Osteocyte (in vitro differentiated cells): ENCODE data around the gene ZNF775. TPM values are rescaled to one million over a fixed set of nuclear protein-coding genes. Genes with fewer than 3 reads are reported as not detected.

Source experiments
- DNase-seq: peaks from one replicate; pipeline ENCODE4 v3.0.0; 2021; ENCODE audit warnings: mixed read lengths; ENCODE audit not compliant: unreplicated experiment; ENCODE audit errors: extremely low spot score
- H3K27ac Mint-ChIP-seq: one replicate; pipeline ENCODE4 v1.8.0; 2021; ENCODE audit warnings: mild to moderate bottlenecking, mixed read lengths; ENCODE audit not compliant: unreplicated experiment
- H3K27me3 Mint-ChIP-seq: one replicate; pipeline ENCODE4 v1.8.0; 2021; ENCODE audit warnings: mixed read lengths; ENCODE audit not compliant: unreplicated experiment
- H3K36me3 Mint-ChIP-seq: one replicate; pipeline ENCODE4 v1.8.0; 2021; ENCODE audit warnings: mixed read lengths; ENCODE audit not compliant: unreplicated experiment
- H3K4me1 Mint-ChIP-seq: one replicate; pipeline ENCODE4 v1.8.0; 2021; ENCODE audit warnings: mixed read lengths; ENCODE audit not compliant: unreplicated experiment
- H3K4me3 Mint-ChIP-seq: one replicate; pipeline ENCODE4 v1.8.0; 2021; ENCODE audit warnings: mild to moderate bottlenecking, moderate library complexity, mixed read lengths; ENCODE audit not compliant: unreplicated experiment
- H3K9me3 Mint-ChIP-seq: one replicate; pipeline ENCODE4 v1.8.0; 2021; ENCODE audit warnings: mixed read lengths; ENCODE audit not compliant: unreplicated experiment
- CTCF ChIP-seq: fragments of 200-600 bp; sonication (generic); IDR thresholded peaks from 2 replicates; pipeline ENCODE4 v1.5.0; 2021; ENCODE audit warnings: antibody characterized with exemption, mild to moderate bottlenecking, moderate library complexity
- total RNA-seq: library from RNA; stranded (reverse); gene quantifications from 2 replicates; pipeline ENCODE4 v1.2.1, GENCODE V29; 2021

Gene ZNF775
- total RNA-seq, 1 donor from 2014 or later = 5.9 TPM

- Mint-ChIP-seq H3K27me3 (no peaks in the 10 kb centered on the region), H3K4me1 (peaks cover 10% of the 10 kb centered on the region), H3K4me3 (no peak overlapping the region), H3K36me3 (peaks cover under 1% of the 10 kb centered on the region), H3K27ac (no peak overlapping the region), H3K9me3 (no peaks in the 10 kb centered on the region)
- DNase-seq = no peak
- TF ChIP-seq CTCF = no peak
These were observed 15.3 kb upstream of the ZNF775 start for GRCh38 chr7:150363872-150364271.

GRCh38 chr7:150365194-150365593 is 13.9 kb upstream of the ZNF775 start:
- Mint-ChIP-seq H3K36me3 (peaks cover 2% of the 10 kb centered on the region), H3K27ac (no peak overlapping the region), H3K9me3 (no peaks in the 10 kb centered on the region), H3K4me3 (no peak overlapping the region), H3K27me3 (no peaks in the 10 kb centered on the region), H3K4me1 (peaks cover 18% of the 10 kb centered on the region)
- no peak for TF ChIP-seq CTCF
- DNase-seq = no peak

- no peak for DNase-seq
These were observed 13.3 kb upstream of the ZNF775 start for GRCh38 chr7:150365673-150366398.

GRCh38 chr7:150367677-150368095 is 11.4 kb upstream of the ZNF775 start:
- Mint-ChIP-seq H3K27ac (peak overlapping the region; percentile 95), H3K36me3 (peaks cover 5% of the 10 kb centered on the region), H3K4me3 (peak overlapping the region; percentile 82), H3K27me3 (no peaks in the 10 kb centered on the region), H3K4me1 (peaks cover 20% of the 10 kb centered on the region), H3K9me3 (no peaks in the 10 kb centered on the region)
- TF ChIP-seq CTCF = no peak
- DNase-seq = no peak

More at GRCh38 chr7:150365673-150366398, 13.3 kb upstream of the ZNF775 start:
- no peak for TF ChIP-seq CTCF
- Mint-ChIP-seq H3K27ac (no peak overlapping the region), H3K27me3 (no peaks in the 10 kb centered on the region), H3K9me3 (no peaks in the 10 kb centered on the region), H3K4me3 (no peak overlapping the region), H3K36me3 (peaks cover 2% of the 10 kb centered on the region), H3K4me1 (peaks cover 24% of the 10 kb centered on the region)

GRCh38 chr7:150368096-150368883 is 10.8 kb upstream of the ZNF775 start, which contains the start of gene REPIN1:
Gene REPIN1 (plus strand): TSS chr7:150368822. CDS start chr7:150369712, 890 bp downstream.
- Mint-ChIP-seq H3K9me3 (no peaks in the 10 kb centered on the region), H3K27ac (peak within 1 kb of the TSS; percentile 95), H3K27me3 (no peaks in the 10 kb centered on the region), H3K4me1 (peaks cover 20% of the 10 kb centered on the region), H3K4me3 (peak within 1 kb of the TSS; percentile 95), H3K36me3 (peaks cover 9% of the 10 kb centered on the region)
- no peak for TF ChIP-seq CTCF
- DNase-seq = peak; percentile 94
